Activated T-cell treated with anti-CD3 and anti-CD28 coated beads for 24 hours (primary cell): Measurements from ENCODE around the gene RFX4.

Source experiments
- DNase-seq: peaks from one replicate; pipeline ENCODE4 v3.0.0-alpha.2; 2020; ENCODE audit warnings: low read depth

RFX4 gene

DNA sequence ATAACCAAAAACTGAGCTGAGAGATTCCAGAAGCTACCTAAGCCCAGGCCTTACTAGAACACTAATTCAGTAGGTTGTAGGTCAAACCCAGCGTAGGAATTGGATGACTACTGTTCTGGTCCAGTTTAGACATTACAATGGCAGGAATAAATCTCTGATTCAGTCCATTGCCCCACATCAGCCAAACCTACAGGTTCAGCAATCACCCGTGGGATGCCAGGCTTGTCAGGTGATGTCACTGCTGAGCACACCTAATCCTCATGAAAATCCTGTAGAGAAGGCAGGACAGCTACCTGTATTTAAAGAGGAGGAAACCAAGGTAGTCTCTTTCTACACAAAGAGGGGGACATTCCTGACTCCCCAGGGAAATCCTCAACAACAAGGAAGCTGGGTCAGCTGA is 63.7 kb downstream of the RFX4 start:
- no peak for DNase-seq

GRCh38 chr12:106647793-106648514 is 65.2 kb downstream of the RFX4 start:
- no peak for DNase-seq

- DNase-seq = no peak
These were observed 65.9 kb downstream of the RFX4 start for GRCh38 chr12:106648736-106649135.

DNA sequence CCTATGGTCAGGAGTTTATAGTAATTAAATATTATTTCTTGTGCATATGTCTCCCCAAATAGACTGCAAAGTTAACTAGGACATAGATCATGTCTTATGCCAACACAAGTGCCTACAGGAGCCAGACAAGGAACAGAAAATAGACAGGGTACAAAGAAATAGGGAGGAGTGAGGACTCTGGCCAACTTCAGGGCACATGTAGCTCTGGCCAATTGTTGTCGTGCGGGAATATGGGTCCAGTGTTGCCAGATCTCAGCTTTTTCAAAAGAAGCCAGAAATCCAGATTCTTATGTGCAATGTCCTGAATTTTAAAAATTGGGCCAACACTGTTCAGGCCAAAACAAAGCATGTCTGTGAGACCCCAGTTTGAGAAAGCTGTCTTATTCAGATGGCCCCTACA is 68.7 kb downstream of the RFX4 start:
- no peak for DNase-seq

- no peak for DNase-seq
These were observed 69.8 kb downstream of the RFX4 start for GRCh38 chr12:106652510-106653015.

- no peak for DNase-seq
These were observed 72.8 kb downstream of the RFX4 start for GRCh38 chr12:106655577-106655976.

GRCh38 chr12:106657488-106657887 is 74.7 kb downstream of the RFX4 start:
- DNase-seq = no peak

GRCh38 chr12:106663385-106663784 is 80.6 kb downstream of the RFX4 start:
- DNase-seq = no peak

DNA sequence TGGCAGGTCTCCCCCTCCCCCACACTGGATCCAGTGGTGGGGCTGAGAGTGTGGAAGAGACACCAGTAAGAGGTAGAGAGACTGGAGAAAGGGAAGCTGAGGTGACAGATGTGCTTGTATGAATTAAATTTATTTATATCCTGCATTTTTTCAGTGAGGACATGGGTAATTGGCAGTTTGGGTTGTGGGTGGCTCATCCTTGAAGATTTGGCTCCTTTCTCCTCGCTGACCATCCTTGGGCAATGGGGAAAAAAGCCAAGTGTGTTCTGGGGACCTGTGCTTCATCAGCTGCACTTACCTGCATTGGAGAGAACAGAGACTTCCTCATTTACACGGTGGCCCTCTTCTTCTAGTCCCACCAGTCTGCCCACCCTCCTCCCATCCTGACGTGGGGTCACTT is 86.4 kb downstream of the RFX4 start:
- no peak for DNase-seq

DNA sequence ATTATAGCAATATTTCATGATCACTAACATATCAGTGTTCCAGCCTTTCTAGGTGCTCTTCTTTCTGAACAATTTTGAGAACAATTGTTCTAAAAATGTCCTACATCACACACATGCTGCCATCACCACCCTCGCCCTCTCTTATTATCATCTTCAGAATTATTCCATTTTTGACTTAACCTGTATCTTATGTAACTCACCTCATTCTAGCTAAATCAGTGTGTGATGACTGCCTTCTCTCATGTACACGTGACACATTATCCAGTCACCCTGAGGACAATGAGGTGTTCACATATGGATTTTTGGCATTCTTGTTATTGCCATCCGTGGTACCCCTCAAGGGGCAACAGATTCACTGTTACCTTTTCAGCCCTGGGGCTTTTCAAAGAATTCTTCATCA is 87.3 kb downstream of the RFX4 start:
- no peak for DNase-seq

DNA sequence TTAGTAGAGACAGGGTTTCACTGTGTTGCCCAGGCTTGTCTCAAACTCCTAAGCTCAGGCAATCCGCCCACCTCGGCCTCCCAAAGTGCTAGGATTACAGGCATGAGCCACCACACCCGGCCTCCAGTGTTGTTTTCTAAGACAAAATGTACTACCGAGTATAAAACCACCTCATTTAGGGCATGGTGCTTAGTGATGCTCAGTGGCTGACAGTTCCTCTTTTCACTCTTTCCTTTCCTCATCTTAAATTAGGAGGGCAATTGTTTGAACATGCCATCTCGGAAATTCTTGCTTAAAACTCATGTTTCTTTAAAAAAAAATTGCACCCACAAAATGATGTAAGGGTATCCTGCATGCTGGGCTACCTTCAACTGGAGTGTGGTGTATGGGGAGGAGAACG is 89.0 kb downstream of the RFX4 start:
- DNase-seq = no peak

DNA sequence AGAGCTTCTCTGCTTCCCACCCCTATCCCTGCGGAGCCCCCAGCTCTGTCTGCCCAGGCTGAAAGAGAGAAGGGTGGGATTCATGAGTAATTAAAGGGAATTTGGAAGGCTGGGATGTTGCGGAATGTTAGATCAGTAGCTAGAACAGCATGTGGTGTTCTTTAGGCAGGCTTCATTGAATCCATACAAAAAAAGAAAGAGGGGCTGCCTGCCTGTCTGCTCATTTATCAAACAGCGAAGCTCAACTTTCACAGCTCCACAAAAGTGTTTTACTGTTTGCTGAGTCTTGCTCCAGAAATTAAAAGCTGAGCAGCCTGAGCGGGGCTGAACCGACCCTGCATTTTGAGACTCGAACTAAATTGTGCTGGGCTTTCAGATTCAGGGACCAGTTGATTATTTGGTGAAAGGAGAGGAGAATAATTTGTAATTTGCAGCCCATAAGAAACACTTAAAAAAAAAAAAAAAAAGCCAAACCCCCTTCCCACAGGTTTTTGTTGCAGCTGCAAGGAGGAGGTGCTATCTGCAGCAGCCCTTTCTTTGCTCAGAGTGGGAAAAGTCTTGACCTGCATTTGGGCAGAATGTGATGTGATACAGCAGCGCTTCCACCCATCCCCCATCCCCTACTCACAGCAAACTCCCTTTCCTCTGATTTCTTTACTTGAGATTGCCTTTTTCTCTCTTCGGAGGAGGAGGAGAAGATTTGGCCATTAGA is 89.7 kb downstream of the RFX4 start:
- DNase-seq = no peak

GRCh38 chr12:106673141-106673540 is 90.3 kb downstream of the RFX4 start:
- DNase-seq = no peak

GRCh38 chr12:106675651-106676435 is 93.0 kb downstream of the RFX4 start:
- DNase-seq = no peak

- no peak for DNase-seq
These were observed 96.8 kb downstream of the RFX4 start for GRCh38 chr12:106679574-106679973.

DNA sequence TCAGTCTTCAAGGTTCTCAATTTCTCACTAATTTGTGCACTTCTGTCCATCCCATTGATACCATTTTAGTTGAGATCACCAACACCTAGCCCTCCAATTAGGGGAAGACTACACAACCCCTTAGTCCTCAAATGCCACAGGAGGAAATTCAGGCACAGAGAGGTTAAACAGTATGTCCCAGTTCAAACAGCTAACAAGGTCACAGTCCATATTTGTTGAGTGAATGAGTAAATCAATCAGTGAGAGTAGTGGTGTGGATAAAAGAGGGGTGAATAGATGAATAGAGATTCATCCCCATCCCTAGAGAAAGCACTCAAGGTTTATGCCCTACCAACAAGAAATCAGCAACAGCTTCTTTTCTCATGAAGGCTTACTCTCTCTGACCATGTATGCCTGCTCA is 97.5 kb downstream of the RFX4 start:
- DNase-seq = no peak

DNA sequence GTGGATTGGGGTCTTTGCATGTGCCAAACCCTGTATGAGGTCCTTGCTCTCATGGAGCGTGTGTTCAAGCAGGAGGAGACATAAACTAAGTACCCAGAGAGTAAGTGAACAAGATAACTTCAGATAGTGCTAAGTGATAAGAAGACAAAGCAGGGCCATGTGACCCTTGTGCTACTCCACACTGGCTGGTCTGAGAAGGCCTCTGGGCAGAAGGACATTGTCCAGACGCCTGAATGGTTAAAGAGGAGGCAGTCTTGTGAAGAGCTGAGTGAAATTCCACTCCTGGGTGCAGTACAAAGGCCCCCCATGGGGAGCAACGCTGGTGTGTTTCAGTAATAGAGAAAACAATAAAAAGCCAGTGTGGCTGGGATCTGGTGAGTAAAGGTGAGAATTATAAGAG is 98.4 kb downstream of the RFX4 start:
- no peak for DNase-seq

- DNase-seq = no peak
These were observed 99.9 kb downstream of the RFX4 start for GRCh38 chr12:106682594-106683234.

- DNase-seq = no peak
These were observed 101.7 kb downstream of the RFX4 start for GRCh38 chr12:106684497-106684896.

DNA sequence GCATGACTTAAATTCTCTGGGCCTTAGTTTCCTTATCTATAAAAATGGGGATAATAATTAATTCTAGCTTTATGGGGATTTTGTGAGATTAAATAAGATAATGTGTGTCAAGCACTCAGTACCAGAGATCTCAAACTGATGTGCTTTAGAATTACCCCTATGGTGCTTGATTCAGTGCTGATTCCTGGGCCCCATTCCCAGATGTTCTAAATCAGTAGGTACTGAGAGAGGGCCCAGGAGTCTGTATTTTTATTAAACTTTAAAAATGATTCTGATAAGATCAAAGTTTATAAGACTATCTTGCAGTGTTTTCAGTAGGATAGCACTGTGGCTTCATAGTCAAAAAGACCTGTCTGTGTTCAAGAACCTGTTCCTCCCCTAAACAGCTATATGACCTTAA is 102.6 kb downstream of the RFX4 start:
- no peak for DNase-seq

GRCh38 chr12:106687672-106688071 is 104.9 kb downstream of the RFX4 start:
- no peak for DNase-seq

DNA sequence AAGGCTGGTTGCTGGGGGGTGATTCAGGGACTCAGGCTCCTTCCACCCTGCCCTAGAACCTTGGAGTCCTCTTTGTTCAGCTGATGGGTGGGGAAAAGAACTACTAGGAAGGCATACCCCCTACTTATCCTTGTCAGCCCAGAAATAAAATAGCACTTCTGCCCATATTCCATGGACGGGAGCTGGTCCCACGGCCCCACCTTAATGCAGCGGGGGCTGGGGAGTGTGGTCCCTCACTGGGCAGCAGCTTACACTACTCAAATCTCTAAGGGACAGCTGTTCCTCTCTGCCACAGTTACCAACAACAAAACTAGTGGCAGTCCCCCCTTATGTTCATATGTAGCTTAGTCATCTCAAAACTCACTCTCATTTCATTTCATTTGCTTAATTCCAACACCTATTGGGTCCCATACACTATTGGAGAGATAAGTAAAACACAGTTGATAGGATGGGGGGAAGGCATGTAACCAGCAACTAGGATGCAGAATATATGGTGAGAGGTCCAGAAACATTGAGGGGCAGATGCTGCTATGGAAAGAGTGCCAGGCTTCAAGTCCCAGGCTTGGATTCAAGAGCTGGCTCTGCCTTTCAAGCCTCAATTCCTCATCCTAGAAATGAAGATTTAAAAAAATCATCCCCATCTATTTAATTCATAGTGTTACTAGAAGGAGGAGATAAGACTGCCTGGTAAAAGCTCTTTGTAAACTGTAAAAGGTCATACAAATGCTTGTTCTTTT is 107.9 kb downstream of the RFX4 start:
- DNase-seq = no peak
